K562 (cell line): ENCODE data around the gene CEP43. TPM values are rescaled to one million over a fixed set of nuclear protein-coding genes. Genes with fewer than 3 reads are reported as not detected.
A peak's percentile ranks its signal among the peaks of the same experiment; 100 is the strongest.

Experiments used
- DACH1 ChIP-seq: fragments of 450-650 bp; IDR thresholded peaks from 2 replicates; pipeline ENCODE4 v1.6.1; 2018; ENCODE audit not compliant: partially characterized antibody
- MCM3 ChIP-seq: fragments of 450-650 bp; IDR thresholded peaks from 2 replicates; pipeline ENCODE4 v1.6.1; 2016
- polyA plus RNA-seq, 8 experiments: library from polyadenylated mRNA; depleted of rRNA in 4 of 8; stranded (reverse) in 5 of 8; unstranded in 3 of 8; fragments of >200 nt; fragmentation: Nextera tagmentation in 2 of 8; fragmentation: Illumina TruSeq in 1 of 8; extraction: Ambion mirVana in 2 of 8; extraction: Trizol in 1 of 8; gene quantifications; 2 replicates each; pipeline versions ENCODE4 v1.2.1 to v1.2.3, GENCODE V29; 2011 to 2014; ENCODE audit warnings: inconsistent platforms in 1 of 8, missing spikeins in 1 of 8
- total RNA-seq, 7 experiments: library from RNA; depleted of rRNA in 6 of 7; stranded (reverse); fragments of >200 nt in 6 of 7; fragmentation: Illumina TruSeq in 2 of 7; extraction: Trizol in 2 of 7; gene quantifications; 2 replicates each; pipeline versions ENCODE4 v1.2.1 to v1.2.3, GENCODE V29; 2011 to 2021; ENCODE audit warnings: low replicate concordance in 1 of 7
- TF ChIP-seq, protein P1 (sequence below), 2 experiments: fragments of 450-650 bp; IDR thresholded peaks; 2 replicates each; pipeline ENCODE4 v1.6.1; 2018; ENCODE audit warnings: mild to moderate bottlenecking in 2 of 2, low read depth in 1 of 2; ENCODE audit not compliant: partially characterized antibody in 2 of 2
- TF ChIP-seq, protein P2 (sequence below): fragments of 450-650 bp; formaldehyde crosslinking; IDR thresholded peaks from 2 replicates; pipeline ENCODE4 v1.4.0; 2020; ENCODE audit warnings: mild to moderate bottlenecking, moderate library complexity
- TF ChIP-seq, protein P3 (sequence below): sonication (generic); formaldehyde crosslinking; IDR thresholded peaks from 2 replicates; pipeline ENCODE4 v1.8.1; 2022; ENCODE audit warnings: missing genetic modification reagents
- TF ChIP-seq, protein P4 (sequence below): sonication (generic); formaldehyde crosslinking; IDR thresholded peaks from 2 replicates; pipeline ENCODE4 v1.4.0; 2020; ENCODE audit warnings: mild to moderate bottlenecking, missing genetic modification reagents
- TF ChIP-seq, protein P5 (sequence below), 2 experiments: fragments of 450-650 bp in 1 of 2; IDR thresholded peaks; 2 replicates each; pipeline ENCODE4 v1.6.1; 2011 to 2017; ENCODE audit warnings: low read depth in 2 of 2, antibody characterized with exemption in 1 of 2, borderline replicate concordance in 1 of 2, low read length in 1 of 2, mild to moderate bottlenecking in 1 of 2, mixed read lengths in 1 of 2; ENCODE audit not compliant: control insufficient read depth in 1 of 2

CEP43 gene
- total and polyA plus RNA-seq, 9 of the 15 experiments (the other 6 are each of a cell fraction or from before 2014, with no cell fraction given): 15.2 to 55.7 (median 47.4) TPM

DNA sequence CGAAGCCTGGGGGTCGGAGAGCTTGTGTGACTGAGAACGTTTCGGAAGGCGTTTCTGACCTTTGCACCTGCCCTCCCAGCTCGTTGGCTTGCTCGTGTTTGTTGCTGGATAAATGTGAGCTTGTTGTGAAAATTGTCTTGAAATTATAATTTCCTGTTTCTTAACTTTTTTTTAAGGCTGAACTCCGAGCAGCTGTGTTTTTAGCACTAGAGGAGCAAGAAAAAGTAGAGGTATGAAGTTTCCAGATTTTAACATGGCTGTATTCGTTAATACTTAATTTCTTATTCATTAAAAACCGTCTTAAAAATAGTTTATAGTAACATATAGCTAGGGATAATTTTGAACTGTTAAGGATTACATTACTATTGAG lies 672 bp downstream of the CEP43 start (continued):
- TF ChIP-seq, protein P1, sequence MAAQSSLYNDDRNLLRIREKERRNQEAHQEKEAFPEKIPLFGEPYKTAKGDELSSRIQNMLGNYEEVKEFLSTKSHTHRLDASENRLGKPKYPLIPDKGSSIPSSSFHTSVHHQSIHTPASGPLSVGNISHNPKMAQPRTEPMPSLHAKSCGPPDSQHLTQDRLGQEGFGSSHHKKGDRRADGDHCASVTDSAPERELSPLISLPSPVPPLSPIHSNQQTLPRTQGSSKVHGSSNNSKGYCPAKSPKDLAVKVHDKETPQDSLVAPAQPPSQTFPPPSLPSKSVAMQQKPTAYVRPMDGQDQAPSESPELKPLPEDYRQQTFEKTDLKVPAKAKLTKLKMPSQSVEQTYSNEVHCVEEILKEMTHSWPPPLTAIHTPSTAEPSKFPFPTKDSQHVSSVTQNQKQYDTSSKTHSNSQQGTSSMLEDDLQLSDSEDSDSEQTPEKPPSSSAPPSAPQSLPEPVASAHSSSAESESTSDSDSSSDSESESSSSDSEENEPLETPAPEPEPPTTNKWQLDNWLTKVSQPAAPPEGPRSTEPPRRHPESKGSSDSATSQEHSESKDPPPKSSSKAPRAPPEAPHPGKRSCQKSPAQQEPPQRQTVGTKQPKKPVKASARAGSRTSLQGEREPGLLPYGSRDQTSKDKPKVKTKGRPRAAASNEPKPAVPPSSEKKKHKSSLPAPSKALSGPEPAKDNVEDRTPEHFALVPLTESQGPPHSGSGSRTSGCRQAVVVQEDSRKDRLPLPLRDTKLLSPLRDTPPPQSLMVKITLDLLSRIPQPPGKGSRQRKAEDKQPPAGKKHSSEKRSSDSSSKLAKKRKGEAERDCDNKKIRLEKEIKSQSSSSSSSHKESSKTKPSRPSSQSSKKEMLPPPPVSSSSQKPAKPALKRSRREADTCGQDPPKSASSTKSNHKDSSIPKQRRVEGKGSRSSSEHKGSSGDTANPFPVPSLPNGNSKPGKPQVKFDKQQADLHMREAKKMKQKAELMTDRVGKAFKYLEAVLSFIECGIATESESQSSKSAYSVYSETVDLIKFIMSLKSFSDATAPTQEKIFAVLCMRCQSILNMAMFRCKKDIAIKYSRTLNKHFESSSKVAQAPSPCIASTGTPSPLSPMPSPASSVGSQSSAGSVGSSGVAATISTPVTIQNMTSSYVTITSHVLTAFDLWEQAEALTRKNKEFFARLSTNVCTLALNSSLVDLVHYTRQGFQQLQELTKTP (IDR thresholded peaks at IDR 0.05; ENCODE audit: low read depth in 1 of 2, partially characterized antibody in 2 of 2): no peak
- TF ChIP-seq, protein P2, sequence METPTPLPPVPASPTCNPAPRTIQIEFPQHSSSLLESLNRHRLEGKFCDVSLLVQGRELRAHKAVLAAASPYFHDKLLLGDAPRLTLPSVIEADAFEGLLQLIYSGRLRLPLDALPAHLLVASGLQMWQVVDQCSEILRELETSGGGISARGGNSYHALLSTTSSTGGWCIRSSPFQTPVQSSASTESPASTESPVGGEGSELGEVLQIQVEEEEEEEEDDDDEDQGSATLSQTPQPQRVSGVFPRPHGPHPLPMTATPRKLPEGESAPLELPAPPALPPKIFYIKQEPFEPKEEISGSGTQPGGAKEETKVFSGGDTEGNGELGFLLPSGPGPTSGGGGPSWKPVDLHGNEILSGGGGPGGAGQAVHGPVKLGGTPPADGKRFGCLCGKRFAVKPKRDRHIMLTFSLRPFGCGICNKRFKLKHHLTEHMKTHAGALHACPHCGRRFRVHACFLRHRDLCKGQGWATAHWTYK (CRISPR knock-in tag): no peak
- TF ChIP-seq MCM3 (no peak), DACH1 (no peak)
- TF ChIP-seq, protein P3, sequence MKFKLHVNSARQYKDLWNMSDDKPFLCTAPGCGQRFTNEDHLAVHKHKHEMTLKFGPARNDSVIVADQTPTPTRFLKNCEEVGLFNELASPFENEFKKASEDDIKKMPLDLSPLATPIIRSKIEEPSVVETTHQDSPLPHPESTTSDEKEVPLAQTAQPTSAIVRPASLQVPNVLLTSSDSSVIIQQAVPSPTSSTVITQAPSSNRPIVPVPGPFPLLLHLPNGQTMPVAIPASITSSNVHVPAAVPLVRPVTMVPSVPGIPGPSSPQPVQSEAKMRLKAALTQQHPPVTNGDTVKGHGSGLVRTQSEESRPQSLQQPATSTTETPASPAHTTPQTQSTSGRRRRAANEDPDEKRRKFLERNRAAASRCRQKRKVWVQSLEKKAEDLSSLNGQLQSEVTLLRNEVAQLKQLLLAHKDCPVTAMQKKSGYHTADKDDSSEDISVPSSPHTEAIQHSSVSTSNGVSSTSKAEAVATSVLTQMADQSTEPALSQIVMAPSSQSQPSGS (CRISPR knock-in tag): no peak
- TF ChIP-seq, protein P4, sequence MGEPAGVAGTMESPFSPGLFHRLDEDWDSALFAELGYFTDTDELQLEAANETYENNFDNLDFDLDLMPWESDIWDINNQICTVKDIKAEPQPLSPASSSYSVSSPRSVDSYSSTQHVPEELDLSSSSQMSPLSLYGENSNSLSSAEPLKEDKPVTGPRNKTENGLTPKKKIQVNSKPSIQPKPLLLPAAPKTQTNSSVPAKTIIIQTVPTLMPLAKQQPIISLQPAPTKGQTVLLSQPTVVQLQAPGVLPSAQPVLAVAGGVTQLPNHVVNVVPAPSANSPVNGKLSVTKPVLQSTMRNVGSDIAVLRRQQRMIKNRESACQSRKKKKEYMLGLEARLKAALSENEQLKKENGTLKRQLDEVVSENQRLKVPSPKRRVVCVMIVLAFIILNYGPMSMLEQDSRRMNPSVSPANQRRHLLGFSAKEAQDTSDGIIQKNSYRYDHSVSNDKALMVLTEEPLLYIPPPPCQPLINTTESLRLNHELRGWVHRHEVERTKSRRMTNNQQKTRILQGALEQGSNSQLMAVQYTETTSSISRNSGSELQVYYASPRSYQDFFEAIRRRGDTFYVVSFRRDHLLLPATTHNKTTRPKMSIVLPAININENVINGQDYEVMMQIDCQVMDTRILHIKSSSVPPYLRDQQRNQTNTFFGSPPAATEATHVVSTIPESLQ (CRISPR knock-in tag): peak; percentile 6; the same call in 1 of the 2 replicates
- TF ChIP-seq, protein P5, sequence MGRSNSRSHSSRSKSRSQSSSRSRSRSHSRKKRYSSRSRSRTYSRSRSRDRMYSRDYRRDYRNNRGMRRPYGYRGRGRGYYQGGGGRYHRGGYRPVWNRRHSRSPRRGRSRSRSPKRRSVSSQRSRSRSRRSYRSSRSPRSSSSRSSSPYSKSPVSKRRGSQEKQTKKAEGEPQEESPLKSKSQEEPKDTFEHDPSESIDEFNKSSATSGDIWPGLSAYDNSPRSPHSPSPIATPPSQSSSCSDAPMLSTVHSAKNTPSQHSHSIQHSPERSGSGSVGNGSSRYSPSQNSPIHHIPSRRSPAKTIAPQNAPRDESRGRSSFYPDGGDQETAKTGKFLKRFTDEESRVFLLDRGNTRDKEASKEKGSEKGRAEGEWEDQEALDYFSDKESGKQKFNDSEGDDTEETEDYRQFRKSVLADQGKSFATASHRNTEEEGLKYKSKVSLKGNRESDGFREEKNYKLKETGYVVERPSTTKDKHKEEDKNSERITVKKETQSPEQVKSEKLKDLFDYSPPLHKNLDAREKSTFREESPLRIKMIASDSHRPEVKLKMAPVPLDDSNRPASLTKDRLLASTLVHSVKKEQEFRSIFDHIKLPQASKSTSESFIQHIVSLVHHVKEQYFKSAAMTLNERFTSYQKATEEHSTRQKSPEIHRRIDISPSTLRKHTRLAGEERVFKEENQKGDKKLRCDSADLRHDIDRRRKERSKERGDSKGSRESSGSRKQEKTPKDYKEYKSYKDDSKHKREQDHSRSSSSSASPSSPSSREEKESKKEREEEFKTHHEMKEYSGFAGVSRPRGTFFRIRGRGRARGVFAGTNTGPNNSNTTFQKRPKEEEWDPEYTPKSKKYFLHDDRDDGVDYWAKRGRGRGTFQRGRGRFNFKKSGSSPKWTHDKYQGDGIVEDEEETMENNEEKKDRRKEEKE (IDR thresholded peaks at IDR 0.05; ENCODE audit: borderline replicate concordance in 1 of 2, control insufficient read depth in 1 of 2, low read depth in 2 of 2, low read length in 1 of 2): no peak
